Right forelimb (tissue), 1 donor: ENCODE results near the gene CCNY.
A peak's percentile ranks its signal among the peaks of the same experiment; 100 is the strongest.
"Not testable (repeated sequence)": the region's sequence is repeated elsewhere in the genome, so short reads cannot be mapped to it uniquely, and the experiment has no call there.

Experiments
- DNase-seq: peaks from one replicate; pipeline ENCODE4 v3.0.0-alpha.2; 2018

The CCNY gene

DNA sequence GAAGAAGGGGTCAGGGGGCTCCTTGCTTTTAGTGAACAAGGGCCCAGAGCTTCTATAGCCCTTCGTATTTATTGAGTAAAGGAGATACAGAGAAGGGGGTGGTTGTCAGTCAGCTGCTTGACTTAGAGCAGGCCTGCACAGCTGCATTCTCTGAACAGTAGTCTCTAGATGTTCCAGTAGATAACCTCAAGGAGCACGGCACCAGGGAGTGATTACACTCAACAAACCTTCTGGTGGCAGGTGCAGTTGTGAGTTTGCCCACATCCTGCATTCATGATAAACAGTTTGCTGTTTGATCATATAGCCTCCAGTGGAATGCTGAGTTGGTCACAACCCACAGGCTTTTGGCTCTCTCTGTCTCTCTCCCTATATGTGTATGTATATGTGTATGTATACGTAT is 198.8 kb downstream of the CCNY start:
- no peak for DNase-seq

DNA sequence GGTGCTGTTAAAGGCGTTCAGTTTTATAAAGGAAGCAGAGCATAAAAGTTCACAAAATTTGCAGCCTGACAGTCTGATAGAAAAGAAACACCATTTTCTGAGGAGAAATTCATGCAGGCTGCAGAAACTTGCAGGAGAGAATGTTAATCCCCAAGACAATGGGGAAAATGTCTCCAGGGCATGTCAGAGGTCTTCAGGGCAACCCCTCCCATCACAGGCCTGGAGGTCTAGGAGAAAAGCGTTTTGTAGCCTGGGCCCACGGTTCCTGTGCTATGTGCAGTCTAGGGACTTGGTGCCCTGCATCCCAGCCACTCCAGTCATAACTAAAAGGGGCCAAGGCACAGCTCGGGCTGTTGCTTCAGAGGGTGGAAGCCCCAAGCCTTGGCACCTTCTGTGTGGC is 200.5 kb downstream of the CCNY start:
- DNase-seq, result no peak

DNA sequence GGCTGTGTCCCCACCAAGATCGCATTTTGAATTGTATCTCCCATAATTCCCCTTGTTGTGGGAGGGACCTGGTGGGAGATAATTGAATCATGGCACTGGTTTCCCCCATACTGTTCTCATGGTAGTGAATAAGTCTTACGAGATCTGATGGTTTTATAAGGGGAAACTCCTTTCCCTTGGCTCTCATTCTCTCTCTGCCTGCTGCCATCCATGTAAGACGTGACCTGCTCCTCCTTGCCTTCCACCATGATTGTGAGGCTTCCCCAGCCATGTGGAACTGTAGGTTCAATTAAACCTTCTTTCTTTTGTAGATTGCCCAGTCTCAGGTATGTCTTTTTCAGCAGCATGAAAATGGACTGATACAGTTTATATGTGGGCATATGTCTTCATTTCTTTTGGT is 201.6 kb downstream of the CCNY start:
- not testable (repeated sequence) for DNase-seq

DNA sequence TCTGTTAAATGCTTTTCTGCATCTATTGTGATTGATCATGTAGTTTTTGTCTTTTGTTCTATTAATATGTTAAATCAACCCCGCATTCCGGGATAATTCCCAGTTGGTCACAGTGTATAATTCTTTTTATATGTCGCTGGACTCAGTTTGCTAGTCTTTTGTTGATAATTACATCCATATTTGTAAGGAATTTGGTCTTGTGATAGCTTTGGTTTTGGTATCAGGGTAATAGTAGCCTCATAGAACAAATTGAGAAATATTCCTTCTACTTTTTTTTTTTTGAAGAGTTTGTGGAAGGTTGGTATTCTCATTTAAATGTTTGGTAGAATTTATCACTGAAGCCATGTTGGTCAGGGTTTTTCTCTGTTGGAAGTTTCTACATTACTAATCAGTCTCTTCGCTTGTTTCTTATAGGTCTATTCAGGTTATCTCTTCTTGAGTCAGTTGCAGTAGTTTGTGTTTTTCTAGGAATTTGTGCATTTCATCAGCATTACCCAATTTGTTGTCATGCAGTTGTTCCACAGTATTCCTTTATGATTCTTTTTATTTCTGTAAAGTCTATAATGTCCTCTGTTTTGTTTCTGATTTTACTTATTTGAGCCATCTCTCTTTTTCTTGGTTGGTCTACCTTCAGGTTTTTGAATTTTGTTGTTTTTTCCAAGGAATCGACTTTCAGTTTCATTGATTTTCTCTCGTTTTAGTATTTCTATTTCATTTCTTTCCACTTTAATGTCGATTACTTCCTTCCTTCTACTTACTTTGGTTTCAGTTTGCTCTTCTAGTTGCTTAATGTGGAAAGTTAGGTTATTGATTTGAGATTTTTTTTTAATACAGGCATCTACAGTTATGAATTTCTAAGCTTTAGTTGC is 204.2 kb downstream of the CCNY start:
- DNase-seq, result no peak

DNA sequence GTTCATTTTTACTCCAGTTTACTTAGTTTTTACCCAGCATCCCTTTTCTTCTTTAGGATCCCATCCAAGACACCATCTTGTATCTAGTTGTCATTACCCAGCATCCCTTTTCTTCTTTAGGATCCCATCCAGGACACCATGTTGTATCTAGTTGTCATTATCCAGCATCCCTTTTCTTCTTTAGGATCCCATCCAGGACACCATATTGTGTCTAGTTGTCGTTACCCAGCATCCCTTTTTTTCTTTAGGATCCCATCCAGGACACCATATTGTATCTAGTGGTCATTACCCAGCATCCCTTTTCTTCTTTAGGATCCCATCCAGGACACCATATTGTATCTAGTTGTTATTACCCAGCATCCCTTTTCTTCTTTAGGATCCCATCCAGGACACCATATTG is 205.4 kb downstream of the CCNY start:
- no peak for DNase-seq

DNA sequence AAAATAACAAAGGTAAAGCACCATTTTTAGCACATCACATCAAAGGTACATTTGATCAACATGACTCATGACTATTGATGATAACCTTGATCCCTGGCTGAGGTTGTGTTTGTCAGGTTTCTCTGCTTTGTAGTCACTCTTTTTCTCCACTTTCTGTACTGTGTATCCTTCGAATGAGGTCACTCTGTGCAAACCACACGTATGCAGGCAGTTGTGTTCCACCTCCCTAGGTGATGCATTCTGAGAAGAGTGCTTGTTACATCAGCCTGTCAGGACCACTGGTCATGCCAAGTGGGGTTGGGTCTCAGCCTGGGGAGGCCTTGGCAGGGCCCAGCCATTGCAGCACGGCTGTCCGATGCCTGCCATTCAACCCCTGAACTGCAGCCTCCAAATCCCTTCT is 206.0 kb downstream of the CCNY start:
- no peak for DNase-seq

DNA sequence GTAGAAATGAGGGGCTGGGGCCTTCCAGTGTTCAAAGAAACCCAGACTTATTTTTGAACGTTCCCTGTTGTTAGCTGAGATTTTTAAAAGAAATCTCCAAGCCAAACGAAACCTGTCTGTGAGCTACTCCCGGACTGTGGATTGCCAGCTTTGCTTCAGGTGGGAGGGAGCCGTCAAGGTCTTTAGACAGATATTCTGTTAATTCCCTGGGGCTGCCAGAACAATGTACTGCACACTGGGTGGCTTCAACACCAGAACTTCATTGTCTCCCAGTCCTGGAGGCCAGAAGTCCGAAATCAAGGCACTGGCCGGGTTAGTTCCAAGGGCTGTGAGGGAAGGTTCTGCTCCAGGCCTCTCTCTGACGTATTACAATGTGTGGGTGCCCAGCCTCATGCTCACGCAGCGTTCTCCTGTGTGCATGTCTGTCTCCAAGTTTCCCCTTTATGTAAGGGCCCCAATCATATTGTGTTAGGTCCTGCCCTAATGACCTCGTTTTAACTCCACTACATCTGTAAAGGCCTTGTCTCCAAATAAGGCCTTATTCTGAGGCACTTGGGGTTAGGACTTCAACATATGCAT is 208.9 kb downstream of the CCNY start:
- DNase-seq, result no peak

DNA sequence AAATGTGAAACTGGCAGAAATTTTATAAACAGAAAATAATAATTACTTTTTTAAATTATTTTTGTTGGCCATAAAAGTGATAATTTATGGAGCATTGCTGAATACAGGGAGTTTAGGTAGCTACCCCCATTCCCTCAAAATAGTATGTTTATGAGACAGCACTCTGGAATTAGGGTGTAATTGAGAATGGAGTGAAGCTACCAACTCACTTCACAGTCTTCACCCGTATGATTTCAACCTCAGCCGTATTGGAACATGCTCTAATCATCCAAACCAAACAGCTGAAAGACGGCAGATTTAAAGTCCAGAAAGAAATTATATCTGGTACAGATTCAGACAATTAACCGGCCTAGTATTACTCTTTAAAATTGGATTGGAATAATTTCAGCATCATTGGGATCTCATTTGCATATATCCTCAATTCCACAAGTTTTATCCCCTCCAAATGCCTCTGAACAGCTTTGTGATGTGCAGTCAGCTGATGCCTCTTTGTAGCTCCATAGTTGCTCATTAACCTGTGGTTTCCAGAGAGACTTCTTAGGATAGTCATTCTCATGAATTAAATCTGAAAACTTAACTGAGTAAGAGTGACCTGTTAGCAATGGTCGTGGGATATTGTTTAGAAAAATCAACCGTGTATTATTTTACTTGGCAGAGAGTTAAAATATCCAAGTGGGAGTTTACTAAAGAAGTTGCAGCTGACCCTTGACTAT is 209.7 kb downstream of the CCNY start:
- DNase-seq, result no peak

DNA sequence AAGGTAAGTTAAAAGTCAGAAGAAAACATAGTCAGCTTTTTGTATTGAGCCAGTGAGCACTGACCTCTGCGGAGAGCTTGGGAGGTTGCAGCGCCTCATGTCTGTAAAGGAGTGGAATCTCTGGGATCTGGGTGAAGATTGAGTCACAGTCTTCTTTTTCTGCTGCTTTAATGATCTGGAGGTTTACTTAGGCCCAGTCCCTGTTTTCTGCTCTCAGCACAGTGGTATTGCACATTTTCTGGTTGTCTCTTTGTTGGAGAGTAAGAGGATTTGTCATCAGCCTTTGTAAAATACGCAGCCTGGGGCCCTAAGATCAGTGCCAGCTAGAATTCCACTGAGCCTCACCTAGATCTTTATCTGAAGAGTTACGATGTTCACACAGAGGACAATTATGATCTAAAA is 210.5 kb downstream of the CCNY start:
- no peak for DNase-seq

DNA sequence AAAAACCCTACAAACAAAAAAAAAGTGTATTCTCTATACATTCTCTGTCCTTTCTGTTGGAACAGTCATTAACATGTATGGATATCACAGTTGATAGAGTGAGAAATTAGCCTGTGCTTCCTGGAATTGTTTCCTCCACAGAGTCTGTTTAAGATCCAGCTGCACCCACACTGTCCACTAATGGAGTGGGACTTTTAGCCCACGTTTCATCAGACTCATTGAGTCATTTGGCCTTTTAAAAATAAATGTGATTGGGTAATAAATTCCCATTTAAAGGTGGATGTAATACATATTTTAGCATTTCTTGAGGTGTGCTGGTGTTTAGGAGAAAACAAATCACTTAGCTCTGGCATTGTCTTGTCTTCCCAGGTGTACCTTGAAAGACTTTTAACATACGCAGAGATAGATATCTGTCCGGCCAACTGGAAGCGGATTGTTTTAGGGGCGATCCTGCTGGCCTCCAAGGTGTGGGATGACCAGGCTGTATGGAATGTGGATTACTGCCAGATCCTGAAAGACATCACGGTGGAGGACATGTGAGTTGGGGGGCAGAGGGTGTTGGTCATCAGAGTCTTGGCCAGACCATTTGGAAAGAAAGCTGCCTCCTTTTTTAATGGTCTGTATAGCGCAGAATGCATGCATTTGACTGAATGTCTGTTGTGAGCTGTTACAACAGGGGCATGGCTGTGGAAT is 216.5 kb downstream of the CCNY start:
- DNase-seq, result no peak

DNA sequence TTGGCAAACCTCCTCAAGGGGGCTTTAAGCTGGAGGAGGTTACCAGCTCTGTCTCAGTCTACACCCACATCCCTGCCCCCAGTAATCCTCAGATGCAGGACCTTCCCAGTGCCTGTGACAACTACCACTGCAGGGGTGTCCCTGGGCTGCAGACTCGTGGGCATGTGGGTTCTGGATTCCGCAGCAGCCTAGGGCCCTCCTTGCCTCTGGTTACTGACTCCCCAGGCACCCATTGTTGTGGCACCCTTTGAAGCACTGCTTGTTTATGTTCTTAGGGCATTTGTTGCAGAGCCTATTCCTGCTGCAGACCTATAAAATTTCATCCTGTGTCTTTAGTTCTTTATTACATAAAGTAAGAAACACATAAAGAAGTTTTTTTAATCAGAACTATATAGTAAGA is 217.7 kb downstream of the CCNY start:
- DNase-seq, result no peak

DNA sequence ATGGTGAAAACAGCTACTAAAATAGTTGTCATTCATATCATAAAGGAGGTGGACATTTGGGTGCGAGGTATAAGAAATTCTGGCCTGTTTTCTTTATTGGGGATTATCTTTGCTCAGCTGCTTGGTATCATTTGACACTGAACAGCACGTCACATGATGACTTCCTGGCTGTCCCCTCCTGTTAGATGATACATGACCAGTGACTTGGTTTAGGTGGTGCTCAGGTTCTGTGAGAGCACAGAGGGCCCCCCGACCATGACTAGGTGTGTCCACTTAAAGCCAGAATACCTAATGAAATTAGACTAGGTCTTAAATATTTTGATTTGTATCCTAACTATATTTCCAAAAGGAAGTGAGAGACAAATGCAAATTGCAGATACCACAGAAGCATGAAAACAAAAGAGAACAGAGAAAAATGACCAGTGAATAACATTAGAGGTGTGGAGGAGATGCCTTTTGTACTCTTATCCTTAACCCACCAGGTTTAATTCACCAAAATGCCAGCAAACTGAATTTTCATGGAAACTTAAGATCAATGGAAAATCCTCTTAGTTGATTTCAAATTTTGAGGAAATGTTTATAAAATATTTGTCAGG is 218.2 kb downstream of the CCNY start:
- DNase-seq, result no peak

DNA sequence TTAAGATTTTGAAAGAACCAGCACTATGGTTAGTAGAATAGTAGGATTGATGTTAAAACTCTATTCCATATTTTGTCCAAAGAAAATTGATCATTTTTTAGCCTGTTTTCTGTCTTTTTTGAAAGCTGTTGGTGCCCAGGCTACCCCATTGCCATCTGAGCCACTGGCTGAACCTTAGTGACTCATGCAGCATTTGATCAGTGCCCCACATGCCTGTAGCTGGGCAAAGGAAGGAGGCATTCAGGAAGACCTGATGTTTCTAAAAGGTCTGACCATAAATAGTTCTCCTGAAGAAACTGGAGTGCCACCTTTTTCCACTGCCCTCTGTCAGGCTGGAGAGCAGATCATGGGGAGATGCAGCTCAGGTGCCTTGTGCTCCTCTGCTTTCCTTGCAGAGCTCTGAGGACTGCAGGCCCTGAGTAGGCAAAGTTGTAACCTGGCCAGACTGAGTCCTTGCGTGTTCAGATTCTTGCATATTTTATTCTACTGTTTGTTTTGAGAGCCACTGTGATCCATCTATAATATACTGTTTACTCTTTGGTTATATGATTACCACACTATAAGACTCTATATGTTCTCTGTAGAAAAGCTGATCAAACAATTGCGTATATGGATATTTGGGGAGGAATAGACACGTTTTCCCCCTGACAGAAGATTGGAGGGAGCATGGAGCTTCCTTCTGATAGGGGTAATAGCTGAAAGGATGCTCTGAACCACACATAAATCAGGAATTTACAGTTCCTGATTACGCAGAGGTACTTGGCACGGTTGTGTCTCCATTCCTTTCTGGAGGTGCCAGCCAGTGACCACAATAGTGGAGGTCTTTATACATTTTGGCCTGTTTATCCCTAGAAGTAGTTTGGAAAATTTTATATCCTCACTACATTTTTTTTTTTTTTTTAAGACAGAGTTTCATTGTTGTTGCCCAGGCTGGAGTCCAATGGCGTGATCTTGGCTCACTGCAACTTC is 219.9 kb downstream of the CCNY start:
- DNase-seq, result no peak

DNA sequence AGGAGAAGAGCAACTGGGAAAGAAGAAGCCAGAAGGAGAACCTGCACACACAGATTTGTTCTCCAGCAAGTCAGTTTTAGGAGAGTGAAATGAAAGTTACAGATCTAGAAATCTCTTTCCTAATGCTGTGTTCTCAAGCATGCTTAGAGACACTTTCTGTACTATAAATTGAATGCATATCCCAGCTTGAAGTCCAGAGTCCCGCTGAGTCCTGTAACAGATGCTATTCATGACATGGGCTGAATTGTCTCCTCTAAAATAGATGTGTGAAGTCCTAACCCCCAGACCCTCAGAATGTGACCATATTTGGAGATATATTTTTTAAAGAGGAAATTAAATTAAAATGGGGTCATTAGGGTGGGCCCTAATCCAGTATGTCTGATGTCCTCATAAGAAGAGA is 222.0 kb downstream of the CCNY start:
- DNase-seq, result no peak

DNA sequence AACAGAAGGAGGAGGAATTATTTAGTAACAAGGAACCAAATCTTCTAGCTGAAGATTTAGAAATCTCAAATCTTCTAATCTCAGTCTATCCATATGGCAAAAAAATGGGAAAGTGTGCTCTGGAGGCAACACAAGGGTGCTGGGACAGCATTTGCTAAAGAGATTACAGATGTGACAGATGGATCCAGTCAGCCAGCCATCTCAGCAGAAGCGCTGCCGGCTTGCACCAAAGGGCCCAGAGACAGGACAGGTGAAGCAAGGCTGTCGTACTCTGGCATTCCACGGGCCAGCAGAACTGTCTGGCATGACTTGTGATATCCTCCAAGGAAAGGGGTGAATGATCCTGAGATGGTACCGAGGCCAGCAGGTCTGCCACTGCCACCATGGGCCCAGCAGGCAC is 223.1 kb downstream of the CCNY start:
- no peak for DNase-seq

DNA sequence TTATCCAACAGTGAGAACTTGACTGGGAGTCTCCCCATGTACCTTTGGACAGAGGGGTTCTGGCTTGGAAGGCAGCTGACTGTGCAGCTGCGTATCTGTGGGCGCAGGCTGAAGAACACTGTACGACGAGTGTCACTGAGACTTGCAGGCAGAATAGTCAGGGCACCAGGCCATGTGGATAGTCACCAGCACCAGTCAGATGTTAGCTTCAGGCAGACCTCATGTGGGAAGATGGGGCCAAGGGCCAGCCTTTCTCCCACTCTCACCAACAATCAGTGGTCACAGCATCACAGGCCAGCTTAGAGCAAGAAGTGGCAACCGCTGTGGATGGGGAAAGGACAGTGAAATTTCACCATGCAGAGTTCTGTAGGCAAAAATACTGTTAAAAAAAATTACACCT is 225.4 kb downstream of the CCNY start:
- DNase-seq, result no peak

DNA sequence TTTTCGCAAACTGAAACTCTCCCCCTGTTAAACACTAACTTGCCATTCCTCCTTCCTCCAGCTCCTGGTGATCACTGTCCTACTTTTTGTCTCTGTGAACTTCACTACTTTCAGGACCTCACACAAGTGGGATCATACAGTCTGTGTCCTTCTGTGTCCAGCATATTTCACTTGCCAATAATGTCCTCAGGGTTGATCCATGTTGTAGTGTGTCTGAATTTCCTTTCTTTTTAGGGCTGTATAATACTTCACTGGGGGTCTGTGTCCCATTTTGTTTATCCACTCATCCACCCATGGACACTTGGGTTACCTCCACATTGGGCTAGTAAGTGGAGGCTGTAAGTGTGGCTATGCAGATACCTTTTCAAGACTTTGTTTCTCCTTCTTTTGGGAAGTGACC is 226.1 kb downstream of the CCNY start:
- DNase-seq, result no peak

DNA sequence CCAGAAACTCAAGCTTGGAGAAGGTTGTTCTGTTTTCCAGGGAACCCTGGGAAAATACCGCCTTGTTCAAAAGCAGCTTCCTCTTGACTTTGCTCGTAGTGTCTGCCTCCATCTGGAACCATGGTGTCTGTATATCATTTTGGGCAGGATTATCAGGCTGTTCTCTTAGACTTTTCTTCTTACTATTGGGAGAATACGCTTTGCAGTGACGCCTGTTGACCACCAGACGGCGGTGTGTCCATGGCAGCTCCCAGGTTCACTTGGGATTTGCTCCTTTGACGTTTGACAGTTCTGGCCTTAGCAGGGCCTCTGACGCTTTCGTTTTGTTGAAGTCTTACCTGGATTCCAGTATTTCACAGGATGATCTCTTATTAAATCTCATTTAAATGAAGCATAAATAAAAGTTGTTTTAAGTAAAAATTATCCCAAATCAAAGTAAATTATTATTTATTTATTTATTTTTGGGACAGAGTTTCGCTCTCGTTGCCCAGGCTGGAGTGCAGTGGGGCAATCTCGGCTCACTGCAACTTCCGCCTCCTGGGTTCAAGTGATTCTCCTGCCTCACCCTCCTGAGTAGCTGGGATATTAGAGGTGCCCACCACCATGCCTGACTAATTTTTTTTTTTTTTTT is 227.1 kb downstream of the CCNY start:
- peak; percentile 70 for DNase-seq

DNA sequence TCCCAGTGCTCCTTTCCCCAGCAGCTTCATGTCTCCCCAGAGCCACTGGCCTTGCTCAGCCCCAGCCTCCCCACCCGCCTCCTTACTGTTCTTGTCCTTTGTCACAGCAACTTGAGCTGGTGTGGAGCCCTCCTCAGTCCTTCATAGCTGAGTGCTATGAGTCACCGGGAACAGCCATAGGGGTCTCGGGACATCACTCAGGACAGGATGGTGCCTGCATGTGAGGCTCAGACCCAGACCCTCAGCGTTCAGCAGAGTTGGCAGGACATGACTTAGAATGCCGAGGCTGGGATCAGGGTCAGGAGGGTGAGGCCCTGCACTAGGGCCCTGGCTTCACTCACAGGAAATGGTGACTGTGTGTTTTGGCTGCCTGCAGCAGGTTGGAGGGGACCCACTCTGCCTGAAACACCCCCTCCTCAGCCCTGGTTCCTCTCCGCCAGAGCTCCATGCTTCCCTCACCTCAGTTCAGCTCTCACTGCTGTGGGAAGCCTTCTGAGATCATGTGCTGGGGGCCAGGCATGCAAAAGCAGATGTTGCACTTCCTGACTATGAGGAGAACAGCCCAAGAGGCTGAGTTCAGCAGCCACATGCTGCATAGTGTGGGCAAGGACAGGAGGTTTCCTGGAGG is 228.1 kb downstream of the CCNY start:
- no peak for DNase-seq

DNA sequence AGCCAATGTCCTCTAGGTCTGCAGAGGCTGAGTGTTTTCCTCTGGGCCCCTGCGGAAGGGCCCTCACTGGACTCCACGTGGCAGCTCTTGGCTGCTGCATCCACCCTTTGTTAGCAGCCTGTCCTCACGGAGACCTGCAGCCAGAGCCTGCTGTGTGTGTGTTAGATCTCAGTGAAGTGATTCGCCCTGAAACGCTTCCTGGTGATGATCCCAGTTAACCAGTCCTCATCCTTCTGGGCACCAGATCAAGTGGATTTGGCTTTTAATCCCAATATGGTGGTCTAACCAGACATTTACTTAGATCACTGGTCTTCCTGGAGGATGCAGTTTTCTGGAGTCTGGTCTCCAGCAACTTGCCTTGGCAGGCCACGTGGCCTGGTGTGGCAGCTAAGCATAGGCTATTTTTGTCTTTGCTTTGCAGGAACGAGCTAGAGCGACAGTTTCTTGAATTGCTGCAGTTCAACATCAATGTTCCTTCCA is 229.3 kb downstream of the CCNY start:
- no peak for DNase-seq

DNA sequence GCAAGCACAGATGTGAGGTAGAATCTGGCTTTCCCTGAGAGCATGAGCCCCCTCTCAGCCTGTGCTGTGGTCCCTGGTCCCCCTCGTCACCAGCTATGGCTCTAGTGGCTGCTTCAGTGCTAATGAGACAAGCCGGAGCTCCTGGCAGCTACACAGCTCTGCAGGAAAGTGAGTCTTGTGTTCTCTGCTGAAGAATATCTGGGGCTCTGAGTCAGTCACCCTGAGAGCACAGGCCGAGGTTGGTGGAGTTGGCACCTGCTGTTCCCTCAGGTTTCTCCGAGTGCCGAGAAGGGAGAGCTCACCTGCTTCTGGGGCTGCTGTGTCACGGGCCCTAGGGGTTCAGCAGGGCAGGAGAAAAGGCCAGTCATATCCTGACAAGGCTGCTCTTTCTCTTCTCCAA is 231.6 kb downstream of the CCNY start:
- DNase-seq, result no peak
